ENCODE data around the gene TM4SF18.

- TF ChIP-seq ZNF274 (IDR thresholded peaks at IDR 0.05; ENCODE audit: low read depth, low read length) (no peak), YY1 (IDR thresholded peaks at IDR 0.05; ENCODE audit: insufficient read depth, insufficient read length) (no peak), SUZ12 (IDR thresholded peaks at IDR 0.05; ENCODE audit: extremely low read depth, insufficient read depth, insufficient read length) (no peak)
These were observed 28.9 kb upstream of the TM4SF18 start for GRCh38 chr3:149362366-149362765.

Data from NT2/D1 (cell line).